Liver (tissue), 9 donors: ENCODE measurements around the gene TMPRSS13. TPM values are rescaled to one million over a fixed set of nuclear protein-coding genes. Genes with fewer than 3 reads are reported as not detected.

Source experiments
- DNase-seq: peaks from one replicate; pipeline ENCODE4 v3.0.0-alpha.2; 2017; ENCODE audit warnings: low spot score
- H3K27ac ChIP-seq, 2 donors: one replicate each; pipeline ENCODE4 v1.7.0; 2013; ENCODE audit warnings: inconsistent platforms in 2 of 2, low read length in 2 of 2, control low read depth in 1 of 2, low read depth in 1 of 2, mild to moderate bottlenecking in 1 of 2
- H3K27me3 ChIP-seq, 4 donors: one replicate each; pipeline versions ENCODE4 v1.6.1 to v1.7.0; 2013; ENCODE audit warnings: low read length in 3 of 4, inconsistent platforms in 1 of 4, mild to moderate bottlenecking in 1 of 4, moderate library complexity in 1 of 4; ENCODE audit not compliant: control insufficient read depth in 4 of 4, insufficient read depth in 4 of 4
- H3K36me3 ChIP-seq, 4 donors: one replicate each; pipeline versions ENCODE4 v1.6.1 to v1.7.0; 2013; ENCODE audit warnings: low read length in 3 of 4, mild to moderate bottlenecking in 3 of 4, low read depth in 1 of 4, moderate library complexity in 1 of 4; ENCODE audit not compliant: control insufficient read depth in 4 of 4, insufficient read depth in 3 of 4
- H3K4me1 ChIP-seq, 4 donors: one replicate each; pipeline versions ENCODE4 v1.6.1 to v1.7.0; 2013; ENCODE audit warnings: low read length in 3 of 4, mild to moderate bottlenecking in 3 of 4, moderate library complexity in 1 of 4; ENCODE audit not compliant: control insufficient read depth in 4 of 4, insufficient read depth in 4 of 4
- H3K4me3 ChIP-seq, 3 donors: one replicate each; pipeline versions ENCODE4 v1.6.1 to v1.7.0; 2013; ENCODE audit warnings: low read length in 3 of 3, control low read depth in 1 of 3, low read depth in 1 of 3, mild to moderate bottlenecking in 1 of 3
- H3K9ac ChIP-seq, 2 donors: one replicate each; pipeline ENCODE4 v1.7.0; 2013; ENCODE audit warnings: low read length in 2 of 2, mild to moderate bottlenecking in 2 of 2, moderate library complexity in 2 of 2, control low read depth in 1 of 2, low read depth in 1 of 2
- H3K9me3 ChIP-seq, 4 donors: one replicate each; pipeline versions ENCODE4 v1.6.1 to v1.7.0; 2013; ENCODE audit warnings: low read length in 3 of 4; ENCODE audit not compliant: control insufficient read depth in 4 of 4
- ATF3 ChIP-seq: IDR thresholded peaks from 2 replicates; pipeline ENCODE4 v1.6.1; 2016; ENCODE audit warnings: antibody characterized with exemption
- EGR1 ChIP-seq, 2 donors: IDR thresholded peaks; 2 replicates each; pipeline ENCODE4 v1.6.1; 2016 to 2018; ENCODE audit warnings: antibody characterized with exemption in 2 of 2, low read depth in 2 of 2
- FOXA1 ChIP-seq: IDR thresholded peaks from 2 replicates; pipeline ENCODE4 v1.6.1; 2016; ENCODE audit warnings: antibody characterized with exemption
- FOXA2 ChIP-seq: IDR thresholded peaks from 2 replicates; pipeline ENCODE4 v1.6.1; 2016; ENCODE audit warnings: antibody characterized with exemption
- GABPA ChIP-seq, 2 donors: IDR thresholded peaks in 1 of 2; conservative IDR thresholded peaks in 1 of 2; 2 replicates each; pipeline ENCODE4 v1.6.1; 2016; ENCODE audit warnings: antibody characterized with exemption in 2 of 2, mild to moderate bottlenecking in 1 of 2, moderate library complexity in 1 of 2
- HNF4A ChIP-seq, 2 donors: conservative IDR thresholded peaks; 2 replicates each; pipeline ENCODE4 v1.6.1; 2016; ENCODE audit warnings: antibody characterized with exemption in 2 of 2, mild to moderate bottlenecking in 2 of 2
- JUND ChIP-seq, 2 donors: IDR thresholded peaks; 2 replicates each; pipeline ENCODE4 v1.6.1; 2016; ENCODE audit warnings: antibody characterized with exemption in 2 of 2
- NR2F2 ChIP-seq: IDR thresholded peaks from 2 replicates; pipeline ENCODE4 v1.6.1; 2016; ENCODE audit warnings: antibody characterized with exemption
- RAD21 ChIP-seq, 2 donors: IDR thresholded peaks; 2 replicates each; pipeline ENCODE4 v1.6.1; 2016; ENCODE audit warnings: antibody characterized with exemption in 2 of 2, mild to moderate bottlenecking in 2 of 2
- RXRA ChIP-seq, 2 donors: IDR thresholded peaks; 2 replicates each; pipeline ENCODE4 v1.6.1; 2017 to 2018; ENCODE audit warnings: antibody characterized with exemption in 2 of 2, mild to moderate bottlenecking in 1 of 2
- SP1 ChIP-seq: IDR thresholded peaks from 2 replicates; pipeline ENCODE4 v1.6.1; 2018; ENCODE audit warnings: antibody characterized with exemption, mild to moderate bottlenecking
- TAF1 ChIP-seq: conservative IDR thresholded peaks from 2 replicates; pipeline ENCODE4 v1.6.1; 2016; ENCODE audit warnings: antibody characterized with exemption, mild to moderate bottlenecking
- ZBTB33 ChIP-seq: IDR thresholded peaks from 2 replicates; pipeline ENCODE4 v1.6.1; 2016; ENCODE audit warnings: antibody characterized with exemption
- WGBS: extraction: QIAGEN DNeasy Blood & Tissue Kit; methylation state at CpG from one replicate; pipeline ENCODE4 v1.1.7; 2013; 5-methylcytosine and 5-hydroxymethylcytosine counted together
- polyA plus RNA-seq, 2 donors: library from polyadenylated mRNA; stranded (reverse) in 1 of 2; unstranded in 1 of 2; fragments of 200-250 nt in 1 of 2; fragments of >200 nt in 1 of 2; fragmentation: Nextera tagmentation in 1 of 2; extraction: Ambion mirVana in 1 of 2; gene quantifications; one replicate each; pipeline versions ENCODE4 v1.2.1 to v1.2.3, GENCODE V29; 2013 to 2015
- total RNA-seq, 2 donors: library from RNA; depleted of rRNA; stranded (reverse); fragments of >200 nt; gene quantifications; one replicate each; pipeline ENCODE4 v1.2.3, GENCODE V29; 2014
- TF ChIP-seq, protein P1 (sequence below): IDR thresholded peaks from 2 replicates; pipeline ENCODE4 v1.6.1; 2016; ENCODE audit warnings: antibody characterized with exemption, mild to moderate bottlenecking
- TF ChIP-seq, protein P2 (sequence below): IDR thresholded peaks from 2 replicates; pipeline ENCODE4 v1.6.1; 2016; ENCODE audit warnings: antibody characterized with exemption
- donor health status: healthy.
- donor health status: healthy.
- donor health status: healthy.
- donor health status: healthy.
- donor health status: healthy.

Gene TMPRSS13
- total and polyA plus RNA-seq, 4 donors: 0.11 to 0.93 (median 0.24) TPM

- TF ChIP-seq, protein P1, sequence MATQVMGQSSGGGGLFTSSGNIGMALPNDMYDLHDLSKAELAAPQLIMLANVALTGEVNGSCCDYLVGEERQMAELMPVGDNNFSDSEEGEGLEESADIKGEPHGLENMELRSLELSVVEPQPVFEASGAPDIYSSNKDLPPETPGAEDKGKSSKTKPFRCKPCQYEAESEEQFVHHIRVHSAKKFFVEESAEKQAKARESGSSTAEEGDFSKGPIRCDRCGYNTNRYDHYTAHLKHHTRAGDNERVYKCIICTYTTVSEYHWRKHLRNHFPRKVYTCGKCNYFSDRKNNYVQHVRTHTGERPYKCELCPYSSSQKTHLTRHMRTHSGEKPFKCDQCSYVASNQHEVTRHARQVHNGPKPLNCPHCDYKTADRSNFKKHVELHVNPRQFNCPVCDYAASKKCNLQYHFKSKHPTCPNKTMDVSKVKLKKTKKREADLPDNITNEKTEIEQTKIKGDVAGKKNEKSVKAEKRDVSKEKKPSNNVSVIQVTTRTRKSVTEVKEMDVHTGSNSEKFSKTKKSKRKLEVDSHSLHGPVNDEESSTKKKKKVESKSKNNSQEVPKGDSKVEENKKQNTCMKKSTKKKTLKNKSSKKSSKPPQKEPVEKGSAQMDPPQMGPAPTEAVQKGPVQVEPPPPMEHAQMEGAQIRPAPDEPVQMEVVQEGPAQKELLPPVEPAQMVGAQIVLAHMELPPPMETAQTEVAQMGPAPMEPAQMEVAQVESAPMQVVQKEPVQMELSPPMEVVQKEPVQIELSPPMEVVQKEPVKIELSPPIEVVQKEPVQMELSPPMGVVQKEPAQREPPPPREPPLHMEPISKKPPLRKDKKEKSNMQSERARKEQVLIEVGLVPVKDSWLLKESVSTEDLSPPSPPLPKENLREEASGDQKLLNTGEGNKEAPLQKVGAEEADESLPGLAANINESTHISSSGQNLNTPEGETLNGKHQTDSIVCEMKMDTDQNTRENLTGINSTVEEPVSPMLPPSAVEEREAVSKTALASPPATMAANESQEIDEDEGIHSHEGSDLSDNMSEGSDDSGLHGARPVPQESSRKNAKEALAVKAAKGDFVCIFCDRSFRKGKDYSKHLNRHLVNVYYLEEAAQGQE: no peak
- TF ChIP-seq EGR1 (IDR thresholded peaks at IDR 0.05; ENCODE audit: low read depth in 2 of 2): no peak
- no peak for TF ChIP-seq RAD21 (IDR thresholded peaks at IDR 0.05)
- TF ChIP-seq FOXA2: no peak
These were observed 7.3 kb downstream of the TMPRSS13 start (continued) for GRCh38 chr11:117921893-117922292.

DNA sequence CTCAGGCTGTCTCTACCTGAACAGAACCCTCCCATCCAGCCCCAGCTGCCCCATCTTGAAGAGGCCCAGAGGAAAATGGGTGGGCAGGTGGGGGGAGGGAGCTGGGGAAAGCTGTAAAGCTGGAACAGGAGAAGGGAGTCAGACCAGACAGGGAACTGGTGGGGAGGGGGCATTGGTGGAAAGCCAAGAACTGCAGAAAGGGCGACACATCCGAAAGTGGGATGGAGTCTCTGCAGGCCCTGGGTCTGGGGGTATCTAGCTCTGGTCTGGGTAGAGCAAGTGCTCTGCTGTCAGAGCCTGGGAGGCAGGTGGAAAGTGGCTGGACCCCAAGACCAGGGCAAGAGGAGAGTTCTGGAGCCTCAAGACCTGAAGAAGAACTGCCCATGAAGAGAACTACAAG is 7.7 kb downstream of the TMPRSS13 start:
- Histone ChIP-seq H3K4me1 (no peaks in the 10 kb centered on the region), H3K9me3 (no peaks in the 10 kb centered on the region), H3K9ac (no peak overlapping the region), H3K27me3 (peaks cover 0 to 2% (median 0%) of the 10 kb centered on the region in 4 donors), H3K27ac (no peak overlapping the region), H3K4me3 (no peak overlapping the region), H3K36me3 (no peaks in the 10 kb centered on the region)
- 100% methylated on average over 2 of the region's 2 CpGs for WGBS
- no peak for DNase-seq
- TF ChIP-seq, protein P1: no peak

- no peaks in the 10 kb centered on the region for H3K36me3 ChIP-seq
- DNase-seq: no peak
- TF ChIP-seq FOXA1: no peak
- TF ChIP-seq ATF3: no peak
- no peak for TF ChIP-seq GABPA (IDR thresholded peaks at IDR 0.05 in 1 of 2, conservative IDR thresholded peaks at IDR 0.05 in 1 of 2)
- TF ChIP-seq ZBTB33: no peak
- no peak for TF ChIP-seq RXRA (IDR thresholded peaks at IDR 0.05)
- no peak for TF ChIP-seq EGR1 (IDR thresholded peaks at IDR 0.05; ENCODE audit: low read depth in 2 of 2)
- no peak for TF ChIP-seq FOXA2
- TF ChIP-seq JUND (IDR thresholded peaks at IDR 0.05): no peak
- TF ChIP-seq SP1: no peak
- TF ChIP-seq RAD21 (IDR thresholded peaks at IDR 0.05): no peak
- TF ChIP-seq TAF1: no peak
- TF ChIP-seq, protein P2, sequence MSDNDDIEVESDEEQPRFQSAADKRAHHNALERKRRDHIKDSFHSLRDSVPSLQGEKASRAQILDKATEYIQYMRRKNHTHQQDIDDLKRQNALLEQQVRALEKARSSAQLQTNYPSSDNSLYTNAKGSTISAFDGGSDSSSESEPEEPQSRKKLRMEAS: no peak
- no peak for TF ChIP-seq NR2F2
- no peak for TF ChIP-seq HNF4A (conservative IDR thresholded peaks at IDR 0.05)
- no peak overlapping the region for H3K9ac ChIP-seq
- WGBS: 83% methylated on average over 4 of the region's 4 CpGs
- H3K9me3 ChIP-seq: no peaks in the 10 kb centered on the region
- H3K4me1 ChIP-seq: no peaks in the 10 kb centered on the region
- no peak overlapping the region for H3K27ac ChIP-seq
- H3K27me3 ChIP-seq: peaks cover 0 to 2% (median 0%) of the 10 kb centered on the region in 4 donors
- no peak overlapping the region for H3K4me3 ChIP-seq
These were observed 9.4 kb downstream of the TMPRSS13 start for GRCh38 chr11:117919781-117920221.
